GM19452 (cell line): ENCODE results near the gene TRIM29.

Experiments used
- ATAC-seq: cut with Tn5 transposase; IDR thresholded peaks from one replicate; pipeline ENCODE4 v1.9.1; 2021; ENCODE audit not compliant: unreplicated experiment

TRIM29 gene

DNA sequence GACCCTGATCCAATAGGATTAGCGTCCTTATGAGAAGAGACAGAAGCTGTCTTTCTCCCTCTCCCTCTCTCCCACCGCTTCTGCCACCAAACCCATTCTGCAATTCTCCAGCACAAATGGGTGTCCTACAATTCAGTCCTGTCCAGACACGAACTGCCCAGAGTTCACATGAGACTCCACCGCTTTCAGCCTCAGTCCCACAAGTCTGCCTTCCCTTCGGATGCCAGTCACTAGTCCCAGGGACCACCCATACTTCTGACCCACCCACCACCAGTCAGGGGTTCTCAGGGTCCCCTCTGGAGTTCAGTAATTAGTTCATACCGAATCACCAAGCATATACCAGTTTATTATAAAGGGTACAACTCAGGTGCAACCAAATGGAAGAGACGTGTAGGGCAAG is 73.6 kb downstream of the TRIM29 start:
- ATAC-seq = no peak

- no peak for ATAC-seq
Measured at GRCh38 chr11:120063686-120064340, 74.1 kb downstream of the TRIM29 start.

DNA sequence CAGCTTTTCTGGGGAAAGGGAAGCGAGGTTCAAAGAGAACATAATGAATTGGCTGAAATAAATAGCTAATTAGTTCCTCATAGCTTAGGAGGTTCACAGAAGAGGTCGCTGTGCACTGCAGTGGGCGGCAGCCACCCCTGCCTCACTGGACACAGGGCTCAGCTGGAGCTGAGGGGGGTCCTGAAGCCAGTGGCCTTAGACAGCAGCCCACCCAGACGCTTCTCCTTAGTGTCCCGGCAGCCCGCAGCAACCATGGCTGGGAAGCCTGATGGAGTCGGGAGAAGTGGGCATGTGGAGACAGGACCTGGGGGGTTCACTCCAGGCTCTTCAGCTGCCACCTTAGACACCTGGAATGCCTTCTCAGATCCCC is 75.4 kb downstream of the TRIM29 start:
- ATAC-seq = no peak

GRCh38 chr11:120061761-120062560 is 76.0 kb downstream of the TRIM29 start:
- no peak for ATAC-seq
